Inferior parietal cortex (tissue), 1 donor: ENCODE data around the gene SCN5A.
A peak's percentile ranks its signal among the peaks of the same experiment; 100 is the strongest.

Experiments used
- DNase-seq: peaks from one replicate; pipeline ENCODE4 v3.0.0-alpha.2; 2016; ENCODE audit errors: extremely low spot score

The SCN5A gene

GRCh38 chr3:38541806-38542205 lies 107.7 kb downstream of the SCN5A start:
- DNase-seq, result no peak

- DNase-seq, result no peak
These were observed 110.6 kb downstream of the SCN5A start for GRCh38 chr3:38538773-38539353.

GRCh38 chr3:38536671-38537070 lies 112.8 kb downstream of the SCN5A start:
- DNase-seq, result no peak

- no peak for DNase-seq
These were observed 114.9 kb downstream of the SCN5A start for GRCh38 chr3:38534604-38535003.

- no peak for DNase-seq
These were observed 115.3 kb downstream of the SCN5A start for GRCh38 chr3:38534180-38534579.

GRCh38 chr3:38533285-38533976 lies 116.1 kb downstream of the SCN5A start:
- DNase-seq, result no peak

GRCh38 chr3:38532529-38532928 lies 117.0 kb downstream of the SCN5A start:
- DNase-seq, result no peak

- DNase-seq, result no peak
These were observed 121.0 kb downstream of the SCN5A start for GRCh38 chr3:38528457-38528856.

- DNase-seq, result no peak
These were observed 122.7 kb downstream of the SCN5A start for GRCh38 chr3:38526792-38527191.

- DNase-seq, result no peak
These were observed 125.2 kb downstream of the SCN5A start for GRCh38 chr3:38524141-38524739.

GRCh38 chr3:38522002-38522401 lies 127.5 kb downstream of the SCN5A start:
- peak; percentile 25 for DNase-seq

- peak; percentile 87 for DNase-seq
These were observed 128.0 kb downstream of the SCN5A start for GRCh38 chr3:38521391-38521987.

GRCh38 chr3:38519651-38520050 lies 129.8 kb downstream of the SCN5A start:
- no peak for DNase-seq

GRCh38 chr3:38519000-38519399 lies 130.5 kb downstream of the SCN5A start:
- DNase-seq, result no peak

GRCh38 chr3:38516669-38517068 lies 132.8 kb downstream of the SCN5A start:
- DNase-seq, result no peak

- DNase-seq, result no peak
These were observed 134.1 kb downstream of the SCN5A start for GRCh38 chr3:38515367-38515766.

- DNase-seq, result no peak
These were observed 137.9 kb downstream of the SCN5A start for GRCh38 chr3:38511546-38511945.

- DNase-seq, result no peak
These were observed 138.9 kb downstream of the SCN5A start for GRCh38 chr3:38510631-38511030.

GRCh38 chr3:38509732-38510131 lies 139.8 kb downstream of the SCN5A start:
- DNase-seq, result no peak

- no peak for DNase-seq
These were observed 142.4 kb downstream of the SCN5A start for GRCh38 chr3:38507120-38507519.

- no peak for DNase-seq
These were observed 148.6 kb downstream of the SCN5A start for GRCh38 chr3:38500688-38501417.
